ENCODE results near the gene SCG5. TPM values are rescaled to one million over a fixed set of nuclear protein-coding genes. Genes with fewer than 3 reads are reported as not detected.

The SCG5 gene
- total and polyA plus RNA-seq, 2 of the 13 experiments (the other 11 are each of a cell fraction or from before 2014, with no cell fraction given) = 2.3 to 3.5 TPM

DNA sequence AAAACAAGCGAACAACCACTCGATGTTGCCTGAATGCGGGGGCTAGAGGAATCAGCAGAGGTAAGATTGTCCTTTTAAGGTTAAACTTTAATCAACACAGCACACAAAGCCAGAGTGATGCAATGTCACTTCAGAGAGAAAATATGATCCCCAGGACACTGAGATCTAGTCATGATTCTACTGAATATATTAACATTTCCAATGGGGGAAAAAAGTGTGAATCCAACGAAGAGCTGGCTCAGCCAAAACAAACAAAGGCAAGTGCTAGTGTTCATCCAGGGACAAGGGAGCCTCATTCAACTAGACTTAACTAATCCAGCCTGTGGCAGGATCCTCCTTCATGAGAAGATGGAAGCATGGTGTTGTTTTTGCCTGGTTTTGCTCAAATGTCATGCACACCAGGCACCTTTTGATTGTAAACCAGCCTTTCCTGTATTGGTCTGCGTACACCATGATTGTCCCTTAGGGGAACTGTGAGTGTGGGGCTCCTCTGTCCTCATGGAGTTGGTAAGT lies 35.8 kb downstream of the SCG5 start (continued):
- TF ChIP-seq, protein P1, sequence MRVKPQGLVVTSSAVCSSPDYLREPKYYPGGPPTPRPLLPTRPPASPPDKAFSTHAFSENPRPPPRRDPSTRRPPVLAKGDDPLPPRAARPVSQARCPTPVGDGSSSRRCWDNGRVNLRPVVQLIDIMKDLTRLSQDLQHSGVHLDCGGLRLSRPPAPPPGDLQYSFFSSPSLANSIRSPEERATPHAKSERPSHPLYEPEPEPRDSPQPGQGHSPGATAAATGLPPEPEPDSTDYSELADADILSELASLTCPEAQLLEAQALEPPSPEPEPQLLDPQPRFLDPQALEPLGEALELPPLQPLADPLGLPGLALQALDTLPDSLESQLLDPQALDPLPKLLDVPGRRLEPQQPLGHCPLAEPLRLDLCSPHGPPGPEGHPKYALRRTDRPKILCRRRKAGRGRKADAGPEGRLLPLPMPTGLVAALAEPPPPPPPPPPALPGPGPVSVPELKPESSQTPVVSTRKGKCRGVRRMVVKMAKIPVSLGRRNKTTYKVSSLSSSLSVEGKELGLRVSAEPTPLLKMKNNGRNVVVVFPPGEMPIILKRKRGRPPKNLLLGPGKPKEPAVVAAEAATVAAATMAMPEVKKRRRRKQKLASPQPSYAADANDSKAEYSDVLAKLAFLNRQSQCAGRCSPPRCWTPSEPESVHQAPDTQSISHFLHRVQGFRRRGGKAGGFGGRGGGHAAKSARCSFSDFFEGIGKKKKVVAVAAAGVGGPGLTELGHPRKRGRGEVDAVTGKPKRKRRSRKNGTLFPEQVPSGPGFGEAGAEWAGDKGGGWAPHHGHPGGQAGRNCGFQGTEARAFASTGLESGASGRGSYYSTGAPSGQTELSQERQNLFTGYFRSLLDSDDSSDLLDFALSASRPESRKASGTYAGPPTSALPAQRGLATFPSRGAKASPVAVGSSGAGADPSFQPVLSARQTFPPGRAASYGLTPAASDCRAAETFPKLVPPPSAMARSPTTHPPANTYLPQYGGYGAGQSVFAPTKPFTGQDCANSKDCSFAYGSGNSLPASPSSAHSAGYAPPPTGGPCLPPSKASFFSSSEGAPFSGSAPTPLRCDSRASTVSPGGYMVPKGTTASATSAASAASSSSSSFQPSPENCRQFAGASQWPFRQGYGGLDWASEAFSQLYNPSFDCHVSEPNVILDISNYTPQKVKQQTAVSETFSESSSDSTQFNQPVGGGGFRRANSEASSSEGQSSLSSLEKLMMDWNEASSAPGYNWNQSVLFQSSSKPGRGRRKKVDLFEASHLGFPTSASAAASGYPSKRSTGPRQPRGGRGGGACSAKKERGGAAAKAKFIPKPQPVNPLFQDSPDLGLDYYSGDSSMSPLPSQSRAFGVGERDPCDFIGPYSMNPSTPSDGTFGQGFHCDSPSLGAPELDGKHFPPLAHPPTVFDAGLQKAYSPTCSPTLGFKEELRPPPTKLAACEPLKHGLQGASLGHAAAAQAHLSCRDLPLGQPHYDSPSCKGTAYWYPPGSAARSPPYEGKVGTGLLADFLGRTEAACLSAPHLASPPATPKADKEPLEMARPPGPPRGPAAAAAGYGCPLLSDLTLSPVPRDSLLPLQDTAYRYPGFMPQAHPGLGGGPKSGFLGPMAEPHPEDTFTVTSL (CRISPR knock-in tag; IDR thresholded peaks at IDR 0.05; ENCODE audit: borderline replicate concordance) = peak; percentile 81; the same call in 1 of the 2 replicates
- TF ChIP-seq IKZF1 (IDR thresholded peaks at IDR 0.05) (no peak), CBX2 (IDR thresholded peaks at IDR 0.05; ENCODE audit: low read depth, low read length) (no peak), CBX2 (CRISPR knock-in tag; IDR thresholded peaks at IDR 0.05; ENCODE audit: low read depth) (no peak), SMAD3 (CRISPR knock-in tag; IDR thresholded peaks at IDR 0.05) (no peak), SMAD9 (CRISPR knock-in tag; IDR thresholded peaks at IDR 0.05) (no peak), ZNF343 (CRISPR knock-in tag; IDR thresholded peaks at IDR 0.05) (no peak), ZNF274 (CRISPR knock-in tag; IDR thresholded peaks at IDR 0.05) (no peak), EED (CRISPR knock-in tag; IDR thresholded peaks at IDR 0.05) (no peak), CREB3 (CRISPR knock-in tag; IDR thresholded peaks at IDR 0.05) (no peak), ZNF567 (CRISPR knock-in tag; IDR thresholded peaks at IDR 0.05; ENCODE audit: borderline replicate concordance) (no peak), HMGA1 (CRISPR knock-in tag; conservative IDR thresholded peaks at IDR 0.05) (no peak), NFKBIZ (CRISPR knock-in tag; IDR thresholded peaks at IDR 0.05) (no peak), TCF7 (IDR thresholded peaks at IDR 0.05; ENCODE audit: low read depth) (peak; percentile 74), KAT2B (IDR thresholded peaks at IDR 0.05; ENCODE audit: borderline replicate concordance, low read depth, low read length) (no peak), ZNF670 (CRISPR knock-in tag; IDR thresholded peaks at IDR 0.05; ENCODE audit: borderline replicate concordance) (no peak), MAFF (IDR thresholded peaks at IDR 0.05; ENCODE audit: low read depth, low read length) (peak; percentile 47; the same call in 1 of the 2 replicates), MIER2 (CRISPR knock-in tag; IDR thresholded peaks at IDR 0.05) (0 out of 2 replicates have a peak, but pooled peaks have one; percentile 7), JUNB (CRISPR knock-in tag; IDR thresholded peaks at IDR 0.05; ENCODE audit: borderline replicate concordance) (no peak), BRCA1 (CRISPR knock-in tag; IDR thresholded peaks at IDR 0.05) (no peak), TCF7L2 (IDR thresholded peaks at IDR 0.05; ENCODE audit: low read depth, low read length) (no peak), NFE2 (CRISPR knock-in tag; IDR thresholded peaks at IDR 0.05) (no peak), CREB1 (IDR thresholded peaks at IDR 0.05) (no peak), CREB1 (CRISPR knock-in tag; IDR thresholded peaks at IDR 0.05) (peak; percentile 53; the same call in 1 of the 2 replicates), RBM22 (optimal IDR thresholded peaks at IDR 0.05; ENCODE audit: low read length) (no peak), LRRFIP1 (CRISPR knock-in tag; conservative IDR thresholded peaks at IDR 0.05) (no peak)
